Ectodermal cell (in vitro differentiated cells): ENCODE data around the gene LIPA.
"Not testable (repeated sequence)": the region's sequence is repeated elsewhere in the genome, so short reads cannot be mapped to it uniquely, and the experiment has no call there.

ENCODE experiments used
- H3K27ac ChIP-seq: 2 replicates; pipeline ENCODE4 v1.7.0; 2013; ENCODE audit warnings: mild to moderate bottlenecking, low read depth, low read length; ENCODE audit not compliant: insufficient read depth, poor library complexity, severe bottlenecking
- H3K27me3 ChIP-seq: 2 replicates; pipeline ENCODE4 v1.7.0; 2013; ENCODE audit warnings: mild to moderate bottlenecking, low read length; ENCODE audit not compliant: insufficient read depth, control insufficient read depth, poor library complexity, severe bottlenecking
- H3K36me3 ChIP-seq: one replicate; pipeline ENCODE4 v1.7.0; 2013; ENCODE audit warnings: low read length; ENCODE audit not compliant: control insufficient read depth, insufficient read depth
- H3K4me1 ChIP-seq: one replicate; pipeline ENCODE4 v1.7.0; 2013; ENCODE audit warnings: low read length; ENCODE audit not compliant: control insufficient read depth, insufficient read depth
- H3K4me3 ChIP-seq: 2 replicates; pipeline ENCODE4 v1.7.0; 2013; ENCODE audit warnings: low read depth, low read length, control low read depth; ENCODE audit not compliant: insufficient read depth
- H3K9me3 ChIP-seq: 2 replicates; pipeline ENCODE4 v1.7.0; 2013; ENCODE audit warnings: mild to moderate bottlenecking, low read length, moderate library complexity; ENCODE audit not compliant: control insufficient read depth
- WGBS, 2 experiments: methylation state at CpG; one replicate each; pipeline ENCODE4 v1.1.7; 2013; ENCODE audit warnings: missing lambda C conversion rate in 2 of 2; 5-methylcytosine and 5-hydroxymethylcytosine counted together

Gene LIPA

GRCh38 chr10:89168354-89168900, 83.1 kb downstream of the LIPA start:
- H3K27me3 ChIP-seq, H3K4me3 ChIP-seq, H3K36me3 ChIP-seq, H3K9me3 ChIP-seq, H3K27ac ChIP-seq: not testable (repeated sequence)
- peaks cover 12% of the 10 kb centered on the region for H3K4me1 ChIP-seq
- WGBS, 2 experiments, result 85 to 86% methylated on average over 9 of the region's 9 CpGs

GRCh38 chr10:89167915-89168314, 83.7 kb downstream of the LIPA start:
- peaks cover 7% of the 10 kb centered on the region for H3K4me1 ChIP-seq
- no peaks in the 10 kb centered on the region for H3K9me3 ChIP-seq
- H3K4me3 ChIP-seq, result no peak overlapping the region
- H3K27me3 ChIP-seq, result no peaks in the 10 kb centered on the region
- H3K27ac ChIP-seq, result no peak overlapping the region
- no peaks in the 10 kb centered on the region for H3K36me3 ChIP-seq

DNA sequence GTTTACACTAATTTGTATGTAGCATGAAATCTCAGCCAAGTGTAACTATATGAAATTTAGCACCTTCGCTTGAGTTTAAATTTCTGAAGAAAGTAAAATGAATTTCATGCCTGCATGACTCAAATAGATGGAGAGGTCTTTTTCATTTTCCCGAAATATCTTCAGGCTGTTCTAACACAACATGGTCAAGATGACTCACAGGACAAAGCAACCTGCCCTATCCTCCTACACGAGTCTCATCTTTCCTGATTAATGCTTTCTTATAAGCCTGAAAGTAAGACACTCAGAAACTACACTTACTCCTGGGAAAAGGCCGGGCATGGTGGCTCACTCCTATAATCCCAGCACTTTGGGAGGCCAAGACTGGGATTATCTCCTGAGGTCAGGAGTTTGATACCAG, 85.7 kb downstream of the LIPA start:
- no peaks in the 10 kb centered on the region for H3K9me3 ChIP-seq
- H3K27me3 ChIP-seq, result no peaks in the 10 kb centered on the region
- no peak overlapping the region for H3K4me3 ChIP-seq
- no peaks in the 10 kb centered on the region for H3K36me3 ChIP-seq
- 94% methylated on average over 4 of the region's 4 CpGs for WGBS, 2 experiments
- no peaks in the 10 kb centered on the region for H3K4me1 ChIP-seq
- no peak overlapping the region for H3K27ac ChIP-seq

DNA sequence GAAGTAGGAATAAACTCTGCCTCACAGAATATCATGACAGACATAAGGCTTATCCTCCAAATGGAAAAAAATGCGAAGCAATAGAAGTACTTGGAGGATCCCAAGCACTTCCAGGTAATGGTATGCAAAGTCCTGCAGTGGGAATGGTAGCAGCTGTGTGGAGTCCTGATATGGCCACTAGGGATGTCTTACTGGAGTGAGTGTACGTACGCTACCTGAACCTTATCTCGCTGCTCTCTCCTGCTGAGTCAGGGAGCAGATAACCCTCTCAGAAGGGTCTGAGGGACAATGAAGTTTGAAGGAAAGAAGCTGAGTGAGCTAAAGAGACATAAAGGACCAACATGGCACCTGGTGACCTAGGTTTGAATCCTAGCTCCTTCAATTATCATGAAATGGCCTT, 86.7 kb downstream of the LIPA start:
- no peak overlapping the region for H3K4me3 ChIP-seq
- no peak overlapping the region for H3K27ac ChIP-seq
- H3K36me3 ChIP-seq, result no peaks in the 10 kb centered on the region
- no peaks in the 10 kb centered on the region for H3K4me1 ChIP-seq
- no peaks in the 10 kb centered on the region for H3K27me3 ChIP-seq
- H3K9me3 ChIP-seq, result no peaks in the 10 kb centered on the region
- WGBS, 2 experiments, result 94 to 96% methylated on average over 4 of the region's 4 CpGs

DNA sequence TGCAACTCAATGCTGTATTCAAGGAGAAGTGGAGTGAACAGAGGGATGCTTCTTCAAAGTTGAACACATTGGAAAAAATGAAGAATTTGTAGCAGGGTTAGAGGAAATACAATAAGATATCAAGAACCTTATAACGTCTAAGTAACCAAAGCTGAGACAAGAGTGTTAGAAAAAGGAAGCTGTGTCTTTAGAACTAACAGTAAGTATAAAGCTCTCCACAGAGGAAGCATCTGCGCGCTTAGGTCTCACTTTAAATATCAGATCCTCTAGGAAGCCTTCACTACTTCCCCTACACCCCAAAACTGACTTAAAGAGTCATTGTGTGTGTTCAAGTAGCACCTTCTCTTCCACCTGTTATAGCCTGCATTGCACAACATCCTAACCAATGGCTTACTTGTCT, 87.5 kb downstream of the LIPA start:
- H3K27me3 ChIP-seq, result no peaks in the 10 kb centered on the region
- no peak overlapping the region for H3K27ac ChIP-seq
- H3K4me3 ChIP-seq, result no peak overlapping the region
- H3K9me3 ChIP-seq, result no peaks in the 10 kb centered on the region
- H3K36me3 ChIP-seq, result no peaks in the 10 kb centered on the region
- H3K4me1 ChIP-seq, result no peaks in the 10 kb centered on the region
- WGBS, 2 experiments, result 94 to 100% methylated on average over 3 of the region's 3 CpGs
